ENCODE measurements around the gene RMC1.

RMC1 gene

GRCh38 chr18:23580677-23581367 is 77.5 kb downstream of the RMC1 start:
- DNase-seq: no peak

Data from amygdala (tissue), 56 donors.